HEK293 (cell line): ENCODE measurements around the gene TCTN1.

Experiments used
- CTCF ChIP-seq: fragments of 450-650 bp; formaldehyde crosslinking; IDR thresholded peaks from 2 replicates; pipeline ENCODE4 v1.5.1; 2016; ENCODE audit warnings: missing biosample characterization, missing genetic modification characterization
- SP7 ChIP-seq: fragments of 450-650 bp; formaldehyde crosslinking; IDR thresholded peaks from 2 replicates; pipeline ENCODE4 v1.5.1; 2016; ENCODE audit warnings: missing biosample characterization, missing genetic modification characterization

- TF ChIP-seq CTCF: no peak
- TF ChIP-seq SP7 (tag by site-specific recombination): no peak
Observed at GRCh38 chr12:110581931-110582275, 32.0 kb upstream of the TCTN1 start.
